HEK293 (cell line): ENCODE data around the gene PGM2.

Source experiments
- GLIS1 ChIP-seq: fragments of 450-650 bp; formaldehyde crosslinking; IDR thresholded peaks from 2 replicates; pipeline ENCODE4 v1.5.1; 2016; ENCODE audit warnings: missing biosample characterization, missing genetic modification characterization
- GLIS2 ChIP-seq: fragments of 450-650 bp; formaldehyde crosslinking; IDR thresholded peaks from 2 replicates; pipeline ENCODE4 v1.5.1; 2016; ENCODE audit warnings: missing biosample characterization, missing genetic modification characterization
- ZBTB10 ChIP-seq: fragments of 450-650 bp; formaldehyde crosslinking; IDR thresholded peaks from 2 replicates; pipeline ENCODE4 v1.5.1; 2016; ENCODE audit warnings: missing biosample characterization, missing genetic modification characterization
- ZBTB49 ChIP-seq: fragments of 450-650 bp; formaldehyde crosslinking; IDR thresholded peaks from 2 replicates; pipeline ENCODE4 v1.5.1; 2016; ENCODE audit warnings: missing biosample characterization, missing genetic modification characterization, low read depth
- ZEB2 ChIP-seq: fragments of 450-650 bp; formaldehyde crosslinking; IDR thresholded peaks from 2 replicates; pipeline ENCODE4 v1.5.1; 2016; ENCODE audit warnings: missing biosample characterization, missing genetic modification characterization
- ZNF10 ChIP-seq: fragments of 450-650 bp; formaldehyde crosslinking; IDR thresholded peaks from 2 replicates; pipeline ENCODE4 v1.5.1; 2017; ENCODE audit warnings: missing biosample characterization, missing genetic modification characterization
- ZNF138 ChIP-seq: fragments of 450-650 bp; formaldehyde crosslinking; IDR thresholded peaks from 2 replicates; pipeline ENCODE4 v1.5.1; 2016; ENCODE audit warnings: missing biosample characterization, missing genetic modification characterization, borderline replicate concordance
- ZNF157 ChIP-seq: fragments of 450-650 bp; formaldehyde crosslinking; IDR thresholded peaks from 2 replicates; pipeline ENCODE4 v1.5.1; 2016; ENCODE audit warnings: missing biosample characterization, missing genetic modification characterization
- ZNF221 ChIP-seq: fragments of 450-650 bp; formaldehyde crosslinking; IDR thresholded peaks from 2 replicates; pipeline ENCODE4 v1.5.1; 2017; ENCODE audit warnings: missing biosample characterization, missing genetic modification characterization, borderline replicate concordance
- ZNF239 ChIP-seq: fragments of 450-650 bp; formaldehyde crosslinking; IDR thresholded peaks from 2 replicates; pipeline ENCODE4 v1.5.1; 2016; ENCODE audit warnings: missing biosample characterization, missing genetic modification characterization
- ZNF302 ChIP-seq: fragments of 450-650 bp; formaldehyde crosslinking; IDR thresholded peaks from 2 replicates; pipeline ENCODE4 v1.5.1; 2016; ENCODE audit warnings: missing biosample characterization, missing genetic modification characterization, low read depth
- ZNF311 ChIP-seq: fragments of 450-650 bp; formaldehyde crosslinking; IDR thresholded peaks from 2 replicates; pipeline ENCODE4 v1.5.1; 2017; ENCODE audit warnings: missing biosample characterization, missing genetic modification characterization, borderline replicate concordance
- ZNF324 ChIP-seq: fragments of 450-650 bp; formaldehyde crosslinking; IDR thresholded peaks from 2 replicates; pipeline ENCODE4 v1.5.1; 2016; ENCODE audit warnings: missing biosample characterization, missing genetic modification characterization
- ZNF37A ChIP-seq: fragments of 450-650 bp; IDR thresholded peaks from 2 replicates; pipeline ENCODE4 v1.5.1; 2018; ENCODE audit warnings: missing biosample characterization, missing genetic modification characterization
- ZNF514 ChIP-seq: fragments of 450-650 bp; formaldehyde crosslinking; IDR thresholded peaks from 2 replicates; pipeline ENCODE4 v1.5.1; 2016; ENCODE audit warnings: missing biosample characterization, missing genetic modification characterization
- ZNF530 ChIP-seq: fragments of 450-650 bp; formaldehyde crosslinking; IDR thresholded peaks from 2 replicates; pipeline ENCODE4 v1.5.1; 2016; ENCODE audit warnings: low read depth, missing biosample characterization, missing genetic modification characterization
- ZNF658 ChIP-seq: fragments of 450-650 bp; formaldehyde crosslinking; IDR thresholded peaks from 2 replicates; pipeline ENCODE4; 2016; ENCODE audit warnings: missing biosample characterization, missing genetic modification characterization
- ZNF747 ChIP-seq: fragments of 450-650 bp; formaldehyde crosslinking; IDR thresholded peaks from 2 replicates; pipeline ENCODE4 v1.5.1; 2016; ENCODE audit warnings: missing biosample characterization, missing genetic modification characterization
- ZNF76 ChIP-seq: fragments of 450-650 bp; formaldehyde crosslinking; IDR thresholded peaks from 2 replicates; pipeline ENCODE4; 2016; ENCODE audit warnings: low read depth, missing biosample characterization, missing genetic modification characterization, borderline replicate concordance
- ZNF768 ChIP-seq: fragments of 450-650 bp; formaldehyde crosslinking; IDR thresholded peaks from 2 replicates; pipeline ENCODE4 v1.5.1; 2018; ENCODE audit warnings: missing biosample characterization, mild to moderate bottlenecking, missing genetic modification characterization
- ZNF777 ChIP-seq: fragments of 450-650 bp; formaldehyde crosslinking; IDR thresholded peaks from 2 replicates; pipeline ENCODE4 v1.5.1; 2017; ENCODE audit warnings: missing biosample characterization, missing genetic modification characterization, borderline replicate concordance
- ZXDB ChIP-seq: fragments of 450-650 bp; formaldehyde crosslinking; IDR thresholded peaks from 2 replicates; pipeline ENCODE4 v1.5.1; 2016; ENCODE audit warnings: missing biosample characterization, missing genetic modification characterization
- TF ChIP-seq, protein P1 (sequence below): fragments of 450-650 bp; formaldehyde crosslinking; IDR thresholded peaks from 2 replicates; pipeline ENCODE4 v1.5.1; 2016; ENCODE audit warnings: missing biosample characterization, missing genetic modification characterization
- TF ChIP-seq, protein P2 (sequence below): fragments of 450-650 bp; formaldehyde crosslinking; IDR thresholded peaks from 2 replicates; pipeline ENCODE4 v1.5.1; 2016; ENCODE audit warnings: missing biosample characterization, missing genetic modification characterization
- TF ChIP-seq, protein P3 (sequence below): fragments of 450-650 bp; formaldehyde crosslinking; IDR thresholded peaks from 2 replicates; pipeline ENCODE4 v1.5.1; 2016; ENCODE audit warnings: missing biosample characterization, missing genetic modification characterization
- TF ChIP-seq, protein P4 (sequence below): fragments of 450-650 bp; formaldehyde crosslinking; IDR thresholded peaks from 2 replicates; pipeline ENCODE4 v1.5.1; 2017; ENCODE audit warnings: missing biosample characterization, missing genetic modification characterization

Gene PGM2

GRCh38 chr4:37826295-37827029, at the start of gene PGM2 (continued):
- TF ChIP-seq, protein P1, sequence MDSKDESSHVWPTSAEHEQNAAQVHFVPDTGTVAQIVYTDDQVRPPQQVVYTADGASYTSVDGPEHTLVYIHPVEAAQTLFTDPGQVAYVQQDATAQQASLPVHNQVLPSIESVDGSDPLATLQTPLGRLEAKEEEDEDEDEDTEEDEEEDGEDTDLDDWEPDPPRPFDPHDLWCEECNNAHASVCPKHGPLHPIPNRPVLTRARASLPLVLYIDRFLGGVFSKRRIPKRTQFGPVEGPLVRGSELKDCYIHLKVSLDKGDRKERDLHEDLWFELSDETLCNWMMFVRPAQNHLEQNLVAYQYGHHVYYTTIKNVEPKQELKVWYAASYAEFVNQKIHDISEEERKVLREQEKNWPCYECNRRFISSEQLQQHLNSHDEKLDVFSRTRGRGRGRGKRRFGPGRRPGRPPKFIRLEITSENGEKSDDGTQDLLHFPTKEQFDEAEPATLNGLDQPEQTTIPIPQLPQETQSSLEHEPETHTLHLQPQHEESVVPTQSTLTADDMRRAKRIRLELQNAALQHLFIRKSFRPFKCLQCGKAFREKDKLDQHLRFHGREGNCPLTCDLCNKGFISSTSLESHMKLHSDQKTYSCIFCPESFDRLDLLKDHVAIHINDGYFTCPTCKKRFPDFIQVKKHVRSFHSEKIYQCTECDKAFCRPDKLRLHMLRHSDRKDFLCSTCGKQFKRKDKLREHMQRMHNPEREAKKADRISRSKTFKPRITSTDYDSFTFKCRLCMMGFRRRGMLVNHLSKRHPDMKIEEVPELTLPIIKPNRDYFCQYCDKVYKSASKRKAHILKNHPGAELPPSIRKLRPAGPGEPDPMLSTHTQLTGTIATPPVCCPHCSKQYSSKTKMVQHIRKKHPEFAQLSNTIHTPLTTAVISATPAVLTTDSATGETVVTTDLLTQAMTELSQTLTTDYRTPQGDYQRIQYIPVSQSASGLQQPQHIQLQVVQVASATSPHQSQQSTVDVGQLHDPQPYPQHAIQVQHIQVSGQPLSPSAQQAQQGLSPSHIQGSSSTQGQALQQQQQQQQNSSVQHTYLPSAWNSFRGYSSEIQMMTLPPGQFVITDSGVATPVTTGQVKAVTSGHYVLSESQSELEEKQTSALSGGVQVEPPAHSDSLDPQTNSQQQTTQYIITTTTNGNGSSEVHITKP: peak; percentile 71
- TF ChIP-seq, protein P2, sequence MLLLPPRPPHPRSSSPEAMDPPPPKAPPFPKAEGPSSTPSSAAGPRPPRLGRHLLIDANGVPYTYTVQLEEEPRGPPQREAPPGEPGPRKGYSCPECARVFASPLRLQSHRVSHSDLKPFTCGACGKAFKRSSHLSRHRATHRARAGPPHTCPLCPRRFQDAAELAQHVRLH (tag by site-specific recombination): no peak
- TF ChIP-seq ZNF530 (tag by site-specific recombination): no peak
- TF ChIP-seq, protein P3, sequence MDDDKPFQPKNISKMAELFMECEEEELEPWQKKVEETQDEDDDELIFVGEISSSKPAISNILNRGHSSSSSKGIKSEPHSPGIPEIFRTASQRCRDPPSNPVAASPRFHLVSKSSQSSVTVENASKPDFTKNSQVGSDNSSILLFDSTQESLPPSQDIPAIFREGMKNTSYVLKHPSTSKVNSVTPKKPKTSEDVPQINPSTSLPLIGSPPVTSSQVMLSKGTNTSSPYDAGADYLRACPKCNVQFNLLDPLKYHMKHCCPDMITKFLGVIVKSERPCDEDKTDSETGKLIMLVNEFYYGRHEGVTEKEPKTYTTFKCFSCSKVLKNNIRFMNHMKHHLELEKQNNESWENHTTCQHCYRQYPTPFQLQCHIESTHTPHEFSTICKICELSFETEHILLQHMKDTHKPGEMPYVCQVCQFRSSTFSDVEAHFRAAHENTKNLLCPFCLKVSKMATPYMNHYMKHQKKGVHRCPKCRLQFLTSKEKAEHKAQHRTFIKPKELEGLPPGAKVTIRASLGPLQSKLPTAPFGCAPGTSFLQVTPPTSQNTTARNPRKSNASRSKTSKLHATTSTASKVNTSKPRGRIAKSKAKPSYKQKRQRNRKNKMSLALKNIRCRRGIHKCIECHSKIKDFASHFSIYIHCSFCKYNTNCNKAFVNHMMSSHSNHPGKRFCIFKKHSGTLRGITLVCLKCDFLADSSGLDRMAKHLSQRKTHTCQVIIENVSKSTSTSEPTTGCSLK (tag by site-specific recombination): no peak
- TF ChIP-seq ZNF157: no peak
- TF ChIP-seq ZNF10 (tag by site-specific recombination): peak; percentile 42; the same call in 1 of the 2 replicates
- no peak for TF ChIP-seq ZNF514
- no peak for TF ChIP-seq ZNF747 (tag by site-specific recombination)
- TF ChIP-seq ZNF76 (tag by site-specific recombination): peak; percentile 67; the same call in 1 of the 2 replicates
- no peak; the same call in 1 of the 2 replicates for TF ChIP-seq ZNF324
- TF ChIP-seq ZBTB49: no peak
- no peak for TF ChIP-seq ZNF768 (tag by site-specific recombination)
- peak; percentile 97 for TF ChIP-seq ZEB2
- TF ChIP-seq ZNF239 (tag by site-specific recombination): no peak
- TF ChIP-seq ZNF311 (tag by site-specific recombination): no peak
- no peak for TF ChIP-seq ZNF221 (tag by site-specific recombination)
- TF ChIP-seq, protein P4, sequence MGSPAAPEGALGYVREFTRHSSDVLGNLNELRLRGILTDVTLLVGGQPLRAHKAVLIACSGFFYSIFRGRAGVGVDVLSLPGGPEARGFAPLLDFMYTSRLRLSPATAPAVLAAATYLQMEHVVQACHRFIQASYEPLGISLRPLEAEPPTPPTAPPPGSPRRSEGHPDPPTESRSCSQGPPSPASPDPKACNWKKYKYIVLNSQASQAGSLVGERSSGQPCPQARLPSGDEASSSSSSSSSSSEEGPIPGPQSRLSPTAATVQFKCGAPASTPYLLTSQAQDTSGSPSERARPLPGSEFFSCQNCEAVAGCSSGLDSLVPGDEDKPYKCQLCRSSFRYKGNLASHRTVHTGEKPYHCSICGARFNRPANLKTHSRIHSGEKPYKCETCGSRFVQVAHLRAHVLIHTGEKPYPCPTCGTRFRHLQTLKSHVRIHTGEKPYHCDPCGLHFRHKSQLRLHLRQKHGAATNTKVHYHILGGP (tag by site-specific recombination): no peak
- TF ChIP-seq ZXDB (tag by site-specific recombination): peak; percentile 69
- TF ChIP-seq ZNF302: no peak
- TF ChIP-seq ZNF658 (tag by site-specific recombination): no peak
- TF ChIP-seq GLIS1: peak; percentile 95
- no peak for TF ChIP-seq ZNF777
- peak; percentile 85 for TF ChIP-seq GLIS2 (tag by site-specific recombination)
- no peak for TF ChIP-seq ZNF37A (tag by site-specific recombination)
- TF ChIP-seq ZNF138 (tag by site-specific recombination): no peak
- no peak for TF ChIP-seq ZBTB10 (tag by site-specific recombination)
